HG02870 (cell line): Measurements from ENCODE around the gene SRC.
"Not testable (repeated sequence)": the region's sequence is repeated elsewhere in the genome, so short reads cannot be mapped to it uniquely, and the experiment has no call there.

ENCODE experiments used
- ATAC-seq: cut with Tn5 transposase; IDR thresholded peaks from one replicate; pipeline ENCODE4 v1.9.1; 2021; ENCODE audit warnings: mild to moderate bottlenecking, moderate library complexity; ENCODE audit not compliant: unreplicated experiment

SRC gene

GRCh38 chr20:37361336-37361735 is 15.4 kb downstream of the SRC start:
- no peak for ATAC-seq

- no peak for ATAC-seq
These were observed 16.4 kb downstream of the SRC start for GRCh38 chr20:37362231-37362792.

- ATAC-seq: no peak
These were observed 16.9 kb downstream of the SRC start for GRCh38 chr20:37362821-37363220.

- ATAC-seq: no peak
These were observed 17.5 kb downstream of the SRC start for GRCh38 chr20:37363221-37364012.

- ATAC-seq: no peak
These were observed 18.3 kb downstream of the SRC start for GRCh38 chr20:37364013-37364926.

- ATAC-seq: no peak
These were observed 19.0 kb downstream of the SRC start for GRCh38 chr20:37364927-37365272.

GRCh38 chr20:37365760-37366638 is 20.1 kb downstream of the SRC start:
- ATAC-seq: peak; percentile 44

GRCh38 chr20:37366743-37367142 is 20.8 kb downstream of the SRC start:
- peak; percentile 16 for ATAC-seq

GRCh38 chr20:37369846-37370245 is 23.9 kb downstream of the SRC start:
- ATAC-seq: no peak

- ATAC-seq: not testable (repeated sequence)
These were observed 25.9 kb downstream of the SRC start for GRCh38 chr20:37371845-37372244.

GRCh38 chr20:37372441-37372840 is 26.5 kb downstream of the SRC start:
- ATAC-seq: no peak

GRCh38 chr20:37373020-37373598 is 27.2 kb downstream of the SRC start:
- ATAC-seq: no peak

- peak; percentile 58 for ATAC-seq
These were observed 29.3 kb downstream of the SRC start for GRCh38 chr20:37375227-37375626.

GRCh38 chr20:37376324-37376723 is 30.4 kb downstream of the SRC start:
- ATAC-seq: no peak

GRCh38 chr20:37376791-37377190 is 30.9 kb downstream of the SRC start:
- no peak for ATAC-seq

GRCh38 chr20:37377346-37378081 is 31.6 kb downstream of the SRC start:
- no peak for ATAC-seq

GRCh38 chr20:37378420-37378784 is 32.5 kb downstream of the SRC start:
- ATAC-seq: no peak

GRCh38 chr20:37378785-37379598 is 33.1 kb downstream of the SRC start:
- no peak for ATAC-seq
